ENCODE measurements around the gene NAP1L5. TPM values are rescaled to one million over a fixed set of nuclear protein-coding genes. Genes with fewer than 3 reads are reported as not detected.

The NAP1L5 gene, protein sequence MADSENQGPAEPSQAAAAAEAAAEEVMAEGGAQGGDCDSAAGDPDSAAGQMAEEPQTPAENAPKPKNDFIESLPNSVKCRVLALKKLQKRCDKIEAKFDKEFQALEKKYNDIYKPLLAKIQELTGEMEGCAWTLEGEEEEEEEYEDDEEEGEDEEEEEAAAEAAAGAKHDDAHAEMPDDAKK
- total RNA-seq (2014; rRNA removed; shearing (Covaris generic)), result 1.3 and 1.8 TPM in 2 replicates

DNA sequence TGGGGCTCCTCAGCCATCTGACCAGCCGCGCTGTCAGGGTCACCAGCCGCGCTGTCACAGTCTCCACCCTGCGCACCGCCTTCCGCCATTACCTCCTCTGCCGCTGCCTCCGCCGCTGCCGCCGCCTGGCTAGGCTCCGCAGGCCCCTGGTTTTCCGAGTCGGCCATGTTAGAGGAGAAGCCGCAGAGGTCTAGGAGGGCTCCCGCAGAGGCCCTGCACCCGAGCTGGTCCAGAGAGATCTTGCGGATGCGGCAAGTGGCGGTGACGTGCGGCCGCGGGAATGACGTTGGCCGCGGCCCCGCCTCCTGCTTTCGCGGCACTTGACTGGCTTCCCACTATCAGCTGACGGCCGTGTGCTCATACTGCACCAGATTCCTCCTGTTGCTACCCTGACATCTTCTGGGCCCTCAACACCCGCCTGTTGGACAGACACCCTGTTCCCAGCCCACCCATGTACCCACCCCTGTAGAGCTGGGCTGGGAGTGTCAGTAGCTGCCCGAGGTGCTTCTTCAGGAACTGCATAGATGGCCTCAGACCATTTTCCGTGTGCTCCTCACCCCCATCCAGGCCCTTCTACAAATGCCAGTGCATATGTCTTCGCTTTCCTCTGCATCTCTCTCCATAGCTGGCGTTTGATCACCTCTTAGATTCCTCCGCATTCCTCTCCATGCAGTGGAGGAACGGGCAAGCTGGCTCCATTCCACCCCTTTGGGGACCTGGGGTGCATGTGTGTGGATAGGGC is at the start of gene NAP1L5:
Gene NAP1L5 (minus strand): TSS at position 242 of the 742 bp plus-strand sequence. CDS start 75 bp downstream, at position 167.
- DNase-seq, result peak; percentile 58
- Histone ChIP-seq H3K27me3 (ENCODE audit: control insufficient read depth, insufficient read depth, low read length) (no peaks in the 10 kb centered on the region; the same call in 1 of the 2 replicates), H3K36me3 (replicated peaks; ENCODE audit: control insufficient read depth, insufficient read depth, low read length) (no peaks in the 10 kb centered on the region), H3K4me3 (ENCODE audit: insufficient read depth, low read depth, low read length) (peak within 1 kb of the TSS; percentile 43; the same call in 1 of the 2 replicates)

DNA sequence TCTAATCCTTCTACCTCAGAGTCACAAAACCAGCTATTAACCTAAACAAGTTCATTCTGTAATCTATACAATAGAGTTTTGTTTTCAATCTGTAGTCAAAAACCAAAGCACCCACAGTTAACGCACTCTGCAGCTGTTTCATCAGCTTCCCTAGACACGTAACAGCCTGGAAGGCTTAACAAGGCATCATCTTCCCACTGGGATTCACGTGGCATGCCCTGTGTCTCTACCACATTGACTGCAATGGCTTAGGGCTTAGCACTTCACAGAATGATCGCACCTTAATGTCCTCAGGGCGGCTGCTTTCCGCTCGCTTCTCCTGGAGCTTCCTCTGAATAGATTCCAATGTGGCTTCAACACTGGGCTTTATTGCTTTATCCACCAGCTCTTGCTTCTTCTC is 49.7 kb upstream of the NAP1L5 start:
- H3K4me3 ChIP-seq (ENCODE audit: insufficient read depth, low read depth, low read length), result no peak overlapping the region
- DNase-seq, result no peak
- H3K36me3 ChIP-seq (replicated peaks; ENCODE audit: control insufficient read depth, insufficient read depth, low read length), result peaks cover 7% of the 10 kb centered on the region
- no peaks in the 10 kb centered on the region for H3K27me3 ChIP-seq (ENCODE audit: control insufficient read depth, insufficient read depth, low read length)

DNA sequence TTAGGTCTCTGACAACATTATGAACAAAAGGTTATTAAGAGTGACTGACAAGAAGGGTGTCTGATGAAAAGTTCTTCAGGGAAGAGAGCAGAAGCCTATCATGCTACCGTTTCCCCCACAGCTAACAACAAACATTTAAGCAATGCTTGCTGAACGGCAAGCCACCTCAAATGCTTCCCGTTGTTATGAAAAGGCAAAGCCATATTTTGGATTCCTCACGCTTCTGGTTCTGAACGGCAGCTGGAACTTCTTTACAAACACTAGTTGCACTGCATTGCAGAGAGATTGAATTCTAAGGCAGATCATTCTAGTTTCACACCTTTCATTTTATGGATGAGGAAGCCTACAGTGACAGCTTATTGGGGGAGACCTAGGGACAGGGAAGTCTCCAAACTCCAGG is 48.6 kb upstream of the NAP1L5 start:
- H3K4me3 ChIP-seq (ENCODE audit: insufficient read depth, low read depth, low read length), result no peak overlapping the region
- no peaks in the 10 kb centered on the region for H3K27me3 ChIP-seq (ENCODE audit: control insufficient read depth, insufficient read depth, low read length)
- DNase-seq, result no peak
- H3K36me3 ChIP-seq (replicated peaks; ENCODE audit: control insufficient read depth, insufficient read depth, low read length), result peaks cover 7% of the 10 kb centered on the region

DNA sequence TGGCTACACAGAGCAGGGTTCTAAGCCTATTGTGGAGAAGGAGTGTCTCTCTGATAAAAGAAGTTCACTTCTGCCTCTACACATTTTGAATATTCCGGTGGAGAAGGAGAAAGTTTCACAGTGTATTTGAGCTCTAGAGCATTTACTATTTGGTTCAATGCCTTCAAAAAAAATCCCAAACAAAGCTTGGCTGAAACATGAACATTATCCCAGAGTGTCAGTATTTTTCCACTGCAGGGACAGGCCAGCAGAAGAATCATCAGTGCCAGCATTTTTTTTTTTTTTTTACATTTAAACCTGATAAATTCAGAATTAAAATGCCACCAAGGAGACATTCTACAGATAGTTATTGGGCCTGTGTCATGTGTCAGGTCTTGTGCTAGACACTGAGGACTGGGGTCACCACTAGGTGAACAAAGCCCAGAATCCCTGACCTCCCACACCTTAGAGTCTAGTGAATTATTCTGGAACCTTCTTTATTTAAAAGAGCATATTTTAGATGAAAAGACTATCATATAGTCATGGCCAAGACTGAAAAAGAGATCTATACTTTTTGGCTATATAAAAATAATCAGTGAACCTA is 48.0 kb upstream of the NAP1L5 start:
- Histone ChIP-seq H3K4me3 (ENCODE audit: insufficient read depth, low read depth, low read length) (no peak overlapping the region), H3K27me3 (ENCODE audit: control insufficient read depth, insufficient read depth, low read length) (no peaks in the 10 kb centered on the region), H3K36me3 (replicated peaks; ENCODE audit: control insufficient read depth, insufficient read depth, low read length) (peaks cover 7% of the 10 kb centered on the region)
- no peak for DNase-seq

DNA sequence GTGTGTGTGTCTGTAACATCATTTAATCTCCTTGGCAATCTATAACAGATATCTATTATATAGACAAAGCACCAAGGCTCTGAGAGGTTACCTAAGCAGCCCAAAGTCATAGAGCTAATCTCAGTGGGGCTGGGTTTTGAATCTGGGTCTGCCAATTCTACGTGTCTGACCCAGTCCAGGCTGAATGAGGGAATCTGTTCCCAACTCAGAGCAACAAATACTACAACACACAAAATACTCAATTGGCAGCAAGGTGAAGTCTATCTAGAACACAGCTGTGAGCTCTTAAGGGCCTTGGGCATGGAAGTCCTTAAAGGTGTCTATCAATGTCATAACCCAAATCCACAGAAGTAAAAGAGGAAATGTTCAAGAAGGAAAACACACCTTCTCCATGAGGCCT is 47.5 kb upstream of the NAP1L5 start:
- Histone ChIP-seq H3K4me3 (ENCODE audit: insufficient read depth, low read depth, low read length) (no peak overlapping the region), H3K27me3 (ENCODE audit: control insufficient read depth, insufficient read depth, low read length) (no peaks in the 10 kb centered on the region), H3K36me3 (replicated peaks; ENCODE audit: control insufficient read depth, insufficient read depth, low read length) (peaks cover 6% of the 10 kb centered on the region)
- DNase-seq, result no peak

DNA sequence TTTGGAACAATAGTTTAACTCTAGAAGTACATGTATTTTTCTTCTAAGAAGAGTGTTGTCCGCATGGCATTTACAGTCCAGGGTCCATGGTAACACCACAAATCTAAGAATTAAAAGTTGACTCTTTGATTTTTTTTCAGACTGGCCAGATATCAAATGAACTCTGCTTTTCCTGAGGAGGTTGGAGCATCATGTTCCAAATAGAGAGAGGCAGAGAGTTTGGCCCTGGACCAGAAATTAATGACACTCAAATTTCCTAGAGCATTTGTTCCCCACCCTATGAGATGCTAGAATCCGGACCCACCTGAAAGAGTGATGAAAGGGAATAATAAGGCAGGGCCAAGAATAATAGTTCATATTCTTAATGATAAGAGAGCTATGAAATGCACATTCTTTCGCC is 47.0 kb upstream of the NAP1L5 start:
- Histone ChIP-seq H3K27me3 (ENCODE audit: control insufficient read depth, insufficient read depth, low read length) (no peaks in the 10 kb centered on the region), H3K4me3 (ENCODE audit: insufficient read depth, low read depth, low read length) (no peak overlapping the region), H3K36me3 (replicated peaks; ENCODE audit: control insufficient read depth, insufficient read depth, low read length) (peaks cover 6% of the 10 kb centered on the region)
- no peak for DNase-seq

DNA sequence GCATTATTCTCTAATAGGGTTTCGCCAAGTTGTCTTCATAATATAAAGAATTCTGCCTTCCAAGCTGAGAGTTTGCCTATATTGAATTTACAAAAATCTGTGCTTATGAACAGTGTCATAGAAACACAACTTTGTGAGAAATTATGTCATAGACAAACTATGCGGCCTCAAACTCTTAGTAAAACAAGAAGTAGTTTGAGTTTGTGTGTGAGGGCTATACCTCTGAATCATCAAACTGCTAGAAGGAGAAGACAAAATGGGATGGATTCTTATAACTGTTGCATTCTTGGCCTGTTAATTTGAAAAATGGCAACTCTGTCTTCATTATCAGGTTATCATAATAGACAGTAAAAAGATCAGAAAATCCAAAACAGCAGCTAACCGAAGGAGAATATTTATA is 46.1 kb upstream of the NAP1L5 start:
- Histone ChIP-seq H3K36me3 (replicated peaks; ENCODE audit: control insufficient read depth, insufficient read depth, low read length) (peaks cover 5% of the 10 kb centered on the region), H3K27me3 (ENCODE audit: control insufficient read depth, insufficient read depth, low read length) (no peaks in the 10 kb centered on the region), H3K4me3 (ENCODE audit: insufficient read depth, low read depth, low read length) (no peak overlapping the region)
- DNase-seq, result no peak

DNA sequence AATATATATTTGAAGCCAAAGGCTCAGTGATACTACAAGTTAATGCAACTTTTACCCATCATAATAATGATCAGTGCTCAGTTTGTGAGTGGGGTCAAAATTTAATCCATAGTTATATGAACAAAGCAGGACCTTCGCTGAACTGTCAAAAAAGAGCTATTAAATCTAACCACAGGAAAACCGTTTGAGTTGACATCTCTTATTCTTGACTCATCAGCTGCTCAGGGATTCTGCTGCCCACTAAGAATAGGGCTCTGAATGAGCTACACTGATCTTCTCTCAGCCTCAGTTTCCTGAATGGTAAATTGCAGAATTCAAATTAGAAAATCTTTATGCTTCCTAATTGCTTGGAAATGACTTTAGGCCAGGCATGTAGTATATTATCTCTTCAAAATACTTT is 44.9 kb upstream of the NAP1L5 start:
- no peak for DNase-seq
- H3K27me3 ChIP-seq (ENCODE audit: control insufficient read depth, insufficient read depth, low read length), result no peaks in the 10 kb centered on the region
- no peak overlapping the region for H3K4me3 ChIP-seq (ENCODE audit: insufficient read depth, low read depth, low read length)
- peaks cover 4% of the 10 kb centered on the region for H3K36me3 ChIP-seq (replicated peaks; ENCODE audit: control insufficient read depth, insufficient read depth, low read length)

DNA sequence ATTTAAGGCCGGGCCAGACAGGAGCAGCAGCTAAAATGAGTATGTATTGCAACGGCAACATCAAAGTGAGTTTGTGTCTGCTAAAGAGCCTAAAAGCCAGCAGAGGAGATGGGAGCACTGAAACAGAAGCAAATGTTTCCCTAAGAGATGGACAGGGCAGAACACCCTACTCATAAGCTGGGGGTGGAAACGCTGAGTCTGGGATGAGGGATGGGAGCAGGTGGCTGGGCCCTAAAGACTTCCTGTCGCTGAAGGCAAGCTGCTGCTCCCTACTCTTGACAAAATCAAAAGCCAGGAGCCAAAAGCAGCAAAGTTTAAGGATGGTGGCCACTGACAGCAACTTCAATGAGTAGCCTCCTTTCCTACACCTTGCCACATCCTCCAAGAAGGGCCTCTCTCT is 40.6 kb upstream of the NAP1L5 start:
- no peak for DNase-seq
- Histone ChIP-seq H3K27me3 (ENCODE audit: control insufficient read depth, insufficient read depth, low read length) (no peaks in the 10 kb centered on the region), H3K4me3 (ENCODE audit: insufficient read depth, low read depth, low read length) (no peak overlapping the region), H3K36me3 (replicated peaks; ENCODE audit: control insufficient read depth, insufficient read depth, low read length) (peaks cover 1% of the 10 kb centered on the region; the same call in 1 of the 2 replicates)

DNA sequence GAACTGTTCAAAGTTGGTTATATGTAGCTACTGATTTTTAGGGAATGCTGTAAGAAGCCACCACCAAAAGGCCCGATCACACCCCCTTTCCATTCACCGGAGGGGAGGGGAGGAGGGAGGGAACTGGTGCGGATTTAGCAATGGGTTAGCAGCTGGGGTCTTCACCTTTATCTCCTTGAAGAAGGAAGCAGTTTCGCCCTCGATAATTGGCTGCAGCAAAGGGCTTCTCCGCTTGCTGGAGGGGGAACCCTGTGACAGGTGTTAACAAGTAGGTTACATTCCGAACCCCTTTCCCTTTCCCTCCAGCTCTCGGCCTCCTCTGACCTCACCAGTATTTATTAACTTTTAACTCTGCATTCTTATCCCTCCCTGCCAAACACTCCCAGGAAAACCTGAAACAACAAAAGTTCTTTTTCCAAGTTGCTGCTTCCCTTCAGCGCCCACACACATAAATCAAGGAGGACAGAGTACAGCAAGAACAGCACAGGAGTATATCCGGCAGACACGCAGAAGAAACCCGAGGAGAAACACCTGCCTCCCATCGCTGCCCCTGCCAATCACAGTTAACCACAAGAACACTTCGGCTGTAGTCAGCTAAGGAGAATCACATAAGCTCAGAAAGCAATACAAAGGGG is 39.8 kb upstream of the NAP1L5 start:
- Histone ChIP-seq H3K27me3 (ENCODE audit: control insufficient read depth, insufficient read depth, low read length) (no peaks in the 10 kb centered on the region), H3K4me3 (ENCODE audit: insufficient read depth, low read depth, low read length) (no peak overlapping the region), H3K36me3 (replicated peaks; ENCODE audit: control insufficient read depth, insufficient read depth, low read length) (peaks cover 1% of the 10 kb centered on the region; the same call in 1 of the 2 replicates)
- peak; percentile 28 for DNase-seq

DNA sequence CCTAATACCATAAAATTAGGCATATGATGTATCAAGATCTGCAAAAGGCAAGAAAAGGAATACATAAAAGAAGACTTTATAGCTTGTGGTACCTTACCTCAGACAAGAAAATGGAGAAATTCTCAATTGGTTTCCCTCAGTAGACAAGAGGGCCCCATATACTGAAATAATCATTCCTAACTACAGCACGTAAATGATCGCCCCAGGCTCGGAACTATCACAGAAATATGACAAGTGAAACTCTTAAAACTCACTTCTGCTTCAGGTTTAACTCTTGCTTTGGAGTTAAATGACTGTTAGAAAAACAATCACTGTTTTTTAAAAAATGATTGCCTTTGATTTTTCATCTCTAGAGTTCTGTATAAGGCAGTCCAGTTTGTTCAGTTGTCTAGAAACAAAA is 38.6 kb upstream of the NAP1L5 start:
- Histone ChIP-seq H3K27me3 (ENCODE audit: control insufficient read depth, insufficient read depth, low read length) (no peaks in the 10 kb centered on the region), H3K4me3 (ENCODE audit: insufficient read depth, low read depth, low read length) (no peak overlapping the region), H3K36me3 (replicated peaks; ENCODE audit: control insufficient read depth, insufficient read depth, low read length) (peaks cover 1% of the 10 kb centered on the region; the same call in 1 of the 2 replicates)
- DNase-seq, result no peak

DNA sequence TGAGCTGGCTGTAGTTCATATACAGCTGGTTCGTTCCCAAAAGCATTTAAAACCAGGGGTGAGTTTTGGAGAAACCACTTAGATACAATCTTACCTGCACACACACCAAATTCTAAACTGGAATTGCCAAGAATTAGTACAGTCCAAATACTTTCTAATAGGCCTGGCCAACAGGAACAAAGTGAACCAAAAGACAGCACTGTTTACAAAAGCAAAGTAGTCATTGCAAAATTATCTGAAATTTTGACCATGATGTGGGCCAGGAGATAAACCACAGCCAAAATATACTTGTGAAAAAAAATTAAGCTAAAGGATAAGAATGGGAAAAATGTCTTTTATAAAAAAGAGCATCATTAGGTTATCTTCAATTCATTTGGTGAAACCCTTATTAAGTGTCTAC is 37.9 kb upstream of the NAP1L5 start:
- H3K27me3 ChIP-seq (ENCODE audit: control insufficient read depth, insufficient read depth, low read length), result no peaks in the 10 kb centered on the region
- no peak overlapping the region for H3K4me3 ChIP-seq (ENCODE audit: insufficient read depth, low read depth, low read length)
- DNase-seq, result no peak
- peaks cover 1% of the 10 kb centered on the region for H3K36me3 ChIP-seq (replicated peaks; ENCODE audit: control insufficient read depth, insufficient read depth, low read length)

DNA sequence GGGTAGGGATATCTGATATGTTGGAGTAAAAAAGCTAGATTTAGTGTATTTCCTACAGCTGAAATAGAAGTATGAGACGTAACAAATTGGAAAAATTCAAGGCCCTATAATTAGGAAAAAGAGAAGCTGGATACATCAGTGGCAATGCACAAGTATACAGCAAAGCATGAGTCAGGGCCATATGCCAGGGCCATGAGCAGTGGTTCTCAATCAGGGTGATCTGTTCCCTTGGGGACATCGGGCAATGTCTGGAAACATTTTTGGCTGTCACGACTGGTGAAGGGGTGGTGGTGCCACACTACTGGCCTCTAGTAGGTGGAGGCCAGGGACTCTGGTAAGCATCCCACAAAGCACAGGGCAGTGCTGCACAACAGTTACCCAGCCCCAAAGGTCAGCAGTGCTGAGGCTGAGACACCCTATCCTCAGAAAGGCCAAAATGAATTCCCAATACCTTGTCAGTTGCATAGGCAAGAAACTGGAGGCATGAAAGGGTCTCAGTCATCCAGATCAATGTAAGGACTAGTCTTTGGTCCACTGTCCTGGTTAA is 36.8 kb upstream of the NAP1L5 start:
- no peak overlapping the region for H3K4me3 ChIP-seq (ENCODE audit: insufficient read depth, low read depth, low read length)
- no peak for DNase-seq
- H3K36me3 ChIP-seq (replicated peaks; ENCODE audit: control insufficient read depth, insufficient read depth, low read length), result peaks cover 1% of the 10 kb centered on the region
- no peaks in the 10 kb centered on the region for H3K27me3 ChIP-seq (ENCODE audit: control insufficient read depth, insufficient read depth, low read length)

DNA sequence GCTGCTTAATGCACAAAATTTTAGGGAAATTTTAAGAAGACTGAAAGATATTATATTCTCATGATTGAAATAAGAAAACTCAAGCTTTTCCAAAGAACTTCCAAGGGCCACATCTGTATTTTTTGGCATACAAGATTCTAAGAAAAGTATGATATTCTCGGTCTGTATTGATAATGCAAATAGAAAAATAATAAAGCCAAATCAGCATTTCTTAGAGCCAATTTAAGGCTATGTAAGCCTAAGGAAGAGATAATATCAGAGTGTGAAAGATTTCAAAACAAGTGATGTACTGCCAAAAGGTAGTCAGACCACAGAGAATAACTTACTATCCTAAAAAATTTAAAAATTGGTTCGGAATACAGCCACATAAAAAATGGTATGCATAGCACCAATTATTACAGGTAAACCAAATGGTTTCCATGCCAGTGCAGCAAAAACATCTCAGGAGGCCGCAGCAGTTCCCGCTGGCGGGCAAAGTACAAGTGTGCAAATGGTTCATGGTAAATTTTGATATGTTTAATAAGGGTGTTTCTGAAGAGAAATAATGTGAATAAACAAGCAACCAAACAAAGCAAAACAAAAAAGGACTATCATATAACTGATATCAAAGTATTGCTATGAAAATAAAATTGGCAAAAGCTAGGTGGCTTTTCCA is 35.2 kb upstream of the NAP1L5 start:
- DNase-seq, result no peak
- H3K27me3 ChIP-seq (ENCODE audit: control insufficient read depth, insufficient read depth, low read length), result no peaks in the 10 kb centered on the region
- no peaks in the 10 kb centered on the region; the same call in none of the 2 replicates for H3K36me3 ChIP-seq (replicated peaks; ENCODE audit: control insufficient read depth, insufficient read depth, low read length)
- H3K4me3 ChIP-seq (ENCODE audit: insufficient read depth, low read depth, low read length), result no peak overlapping the region
